ENCODE results near the gene CBX7. TPM values are rescaled to one million over a fixed set of nuclear protein-coding genes. Genes with fewer than 3 reads are reported as not detected.
"Not testable (repeated sequence)": the region's sequence is repeated elsewhere in the genome, so short reads cannot be mapped to it uniquely, and the experiment has no call there.

Gene CBX7
- total and polyA plus RNA-seq, 2 donors (not counting 3 experiments of a cell fraction or from before 2014, with no cell fraction given) = 3.4 to 7.1 TPM

DNA sequence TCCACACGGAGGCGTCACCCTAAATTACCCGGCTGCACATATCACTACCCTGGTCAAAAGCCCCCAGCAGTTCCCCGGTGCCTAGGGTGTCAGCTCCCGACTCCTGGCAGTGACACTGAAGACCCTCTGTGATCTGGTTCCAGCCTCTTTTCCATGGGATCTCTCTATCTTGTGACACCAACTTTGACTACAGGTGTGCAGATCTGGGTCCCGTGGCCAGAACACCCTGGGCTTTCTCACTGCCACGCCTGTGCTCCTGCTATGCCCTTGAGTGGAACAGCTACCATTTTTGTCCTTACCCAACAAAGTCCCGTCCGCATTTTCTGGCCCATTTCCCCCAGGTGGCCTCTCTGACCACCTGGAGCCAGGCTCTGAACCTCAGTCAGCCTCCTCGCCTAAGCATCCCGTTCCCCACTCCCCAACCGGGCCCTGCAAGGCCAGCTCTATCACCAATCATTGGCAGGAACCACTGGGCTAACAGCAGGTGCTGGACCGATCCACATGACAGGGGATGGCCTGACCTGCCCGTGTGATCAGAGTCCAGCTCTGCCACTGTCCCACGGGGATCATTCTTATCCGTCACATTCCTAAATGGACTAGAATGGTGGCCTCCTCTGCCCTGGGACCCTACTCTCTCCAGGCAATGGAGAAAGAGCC is 20.7 kb upstream of the CBX7 start:
- Histone ChIP-seq H3K36me3 (ENCODE audit: control insufficient read depth in 2 of 2, extremely low read depth in 1 of 2, insufficient read depth in 2 of 2, low read length in 2 of 2) (no peaks in the 10 kb centered on the region), H3K4me1 (ENCODE audit: control insufficient read depth, extremely low read depth, insufficient read depth, low read length) (peaks cover 69% of the 10 kb centered on the region), H3K9me1 (replicated peaks; ENCODE audit: control insufficient read depth, extremely low read depth, insufficient read depth, low read length) (no peaks in the 10 kb centered on the region), H3K27ac (ENCODE audit: insufficient read depth, low read depth, low read length) (peak overlapping the region; percentile 99), H3K9ac (replicated peaks; ENCODE audit: extremely low read depth, insufficient read depth, low read length) (peak overlapping the region; percentile 90), H3K27me3 (ENCODE audit: control insufficient read depth in 2 of 2, insufficient read depth in 2 of 2, low read length in 2 of 2) (no peaks in the 10 kb centered on the region), H2AFZ (ENCODE audit: low read depth, low read length) (no peak overlapping the region), H3K4me2 (ENCODE audit: insufficient read depth, low read length) (no peak overlapping the region), H3K9me3 (replicated peaks; ENCODE audit: control insufficient read depth, insufficient read depth, low read length) (no peaks in the 10 kb centered on the region), H4K20me1 (replicated peaks; ENCODE audit: control insufficient read depth, extremely low read depth, insufficient read depth, low read length) (no peaks in the 10 kb centered on the region), H3K79me2 (ENCODE audit: control insufficient read depth, insufficient read depth, low read length) (no peaks in the 10 kb centered on the region), H3K4me3 (replicated peaks in 1 of 3; ENCODE audit: insufficient read depth in 1 of 3, low read depth in 1 of 3, low read length in 3 of 3) (no peak overlapping the region)
- FAIRE-seq (no peak), DNase-seq (ENCODE audit: low read depth, low spot score) (no peak)
- no TSS peak for BruUV-seq (replicated peaks)
- CTCF ChIA-PET = interaction anchor here (0.7 to 5.9 kb wide), 9 partner anchors 54 to 143 kb away, joined by 3 to 72 read pairs (median 4); no protein-coding TSS in a partner anchor
- POLR2A ChIA-PET = interaction anchor here (0.7 to 1.2 kb wide), 3 partner anchors 30 to 72 kb away, joined by 3 to 6 read pairs (median 6); partner anchors contain the start of gene PDGFB
- TF ChIP-seq MYC (IDR thresholded peaks at IDR 0.05; ENCODE audit: low read depth, low read length) (no peak), POLR2A (IDR thresholded peaks at IDR 0.05; ENCODE audit: low read depth, low read length) (no peak), EZH2 (IDR thresholded peaks at IDR 0.05; ENCODE audit: borderline replicate concordance, low read depth, low read length, severe bottlenecking) (no peak)
- intact Hi-C loops (cut with micrococcal nuclease) (loop anchor here (10.0 kb wide), 1 partner anchor 352 kb away; the partner anchor contains the start of gene ATF4), dilution Hi-C loops (cut with MboI; ENCODE audit: extremely low pct_ligation_motif_present, low sequenced_read_pairs) (no loop called here)

GRCh38 chr22:39172265-39173049 is 20.0 kb upstream of the CBX7 start:
- H3K79me2 ChIP-seq (ENCODE audit: control insufficient read depth, insufficient read depth, low read length); H3K9me1 ChIP-seq (replicated peaks; ENCODE audit: control insufficient read depth, extremely low read depth, insufficient read depth, low read length); H3K4me3 ChIP-seq (replicated peaks in 1 of 3; ENCODE audit: insufficient read depth in 1 of 3, low read depth in 1 of 3, low read length in 3 of 3); dilution Hi-C loops (cut with MboI; ENCODE audit: extremely low pct_ligation_motif_present, low sequenced_read_pairs); H3K9me3 ChIP-seq (replicated peaks; ENCODE audit: control insufficient read depth, insufficient read depth, low read length); H2AFZ ChIP-seq (ENCODE audit: low read depth, low read length); H4K20me1 ChIP-seq (replicated peaks; ENCODE audit: control insufficient read depth, extremely low read depth, insufficient read depth, low read length); H3K27me3 ChIP-seq (ENCODE audit: control insufficient read depth in 2 of 2, insufficient read depth in 2 of 2, low read length in 2 of 2); DNase-seq (ENCODE audit: low read depth, low spot score); H3K4me2 ChIP-seq (ENCODE audit: insufficient read depth, low read length); FAIRE-seq; H3K36me3 ChIP-seq (ENCODE audit: control insufficient read depth in 2 of 2, extremely low read depth in 1 of 2, insufficient read depth in 2 of 2, low read length in 2 of 2); BruUV-seq (replicated peaks): not testable (repeated sequence)
- POLR2A ChIA-PET = interaction anchor here (0.7 kb wide), 1 partner anchor 66 kb away, joined by 6 read pairs; no protein-coding TSS in a partner anchor
- intact Hi-C loops (cut with micrococcal nuclease) = loop anchor here (10.0 kb wide), 1 partner anchor 352 kb away; the partner anchor contains the start of gene ATF4
- Histone ChIP-seq H3K9ac (replicated peaks; ENCODE audit: extremely low read depth, insufficient read depth, low read length) (peak overlapping the region; percentile 90), H3K27ac (ENCODE audit: insufficient read depth, low read depth, low read length) (peak overlapping the region; percentile 99), H3K4me1 (ENCODE audit: control insufficient read depth, extremely low read depth, insufficient read depth, low read length) (peaks cover 62% of the 10 kb centered on the region)
- CTCF ChIA-PET = interaction anchor here (0.7 to 5.9 kb wide), 8 partner anchors 49 to 139 kb away, joined by 3 to 72 read pairs (median 9); no protein-coding TSS in a partner anchor

Data from endothelial cell of umbilical vein (primary cell).